MCF 10A (cell line): Measurements from ENCODE around the gene GPR37L1. TPM values are rescaled to one million over a fixed set of nuclear protein-coding genes. Genes with fewer than 3 reads are reported as not detected.

Experiments used
- BruUV-seq: library from RNA; stranded (reverse); fragments of 400-500 nt; replicated peaks from 2 replicates; lab custom pipeline; 2021; lab: Mats Ljungman, UMichigan
- CTCF ChIA-PET: fragments of 300-600 bp; sonication (Branson Sonifier 250); formaldehyde crosslinking; extraction: SDS; loops from one replicate; lab custom pipeline; 2021; ENCODE audit warnings: antibody characterized with exemption, inconsistent platforms; lab: Yijun Ruan, JAX
- POLR2A ChIA-PET: fragments of 300-600, 350-650 bp; sonication (Branson Sonifier 250); formaldehyde crosslinking; extraction: SDS; loops from one replicate; lab custom pipeline; 2020; ENCODE audit warnings: antibody characterized with exemption, inconsistent platforms; lab: Yijun Ruan, JAX
- DNase-seq: peaks from one replicate; pipeline ENCODE4 v3.0.0-alpha.2; 2018; ENCODE audit not compliant: unreplicated experiment
- H3K27ac Mint-ChIP-seq: one replicate; pipeline ENCODE4 v1.8.0; 2022; ENCODE audit warnings: mild to moderate bottlenecking, low read depth, mixed read lengths; ENCODE audit not compliant: unreplicated experiment
- H3K27me3 Mint-ChIP-seq: one replicate; pipeline ENCODE4 v1.8.0; 2022; ENCODE audit warnings: mixed read lengths; ENCODE audit not compliant: insufficient read depth, unreplicated experiment
- H3K36me3 Mint-ChIP-seq: one replicate; pipeline ENCODE4 v1.8.0; 2022; ENCODE audit warnings: mild to moderate bottlenecking, moderate library complexity, mixed read lengths; ENCODE audit not compliant: insufficient read depth, unreplicated experiment
- H3K4me1 Mint-ChIP-seq: one replicate; pipeline ENCODE4 v1.8.0; 2022; ENCODE audit warnings: mixed read lengths; ENCODE audit not compliant: insufficient read depth, unreplicated experiment
- H3K4me3 Mint-ChIP-seq: one replicate; pipeline ENCODE4 v1.8.0; 2022; ENCODE audit warnings: mild to moderate bottlenecking, moderate library complexity, mixed read lengths; ENCODE audit not compliant: unreplicated experiment
- H3K9me3 Mint-ChIP-seq: one replicate; pipeline ENCODE4 v1.8.0; 2022; ENCODE audit warnings: mixed read lengths; ENCODE audit not compliant: unreplicated experiment
- intact Hi-C: fragments of 100-400 bp; cut with micrococcal nuclease; formaldehyde crosslinking; loops from 2 replicates; pipeline ENCODE4 v1.14.1; 2022
- total RNA-seq: library from RNA; stranded (reverse); gene quantifications from 2 replicates; pipeline ENCODE4 v1.2.3, GENCODE V29; 2022
- TF ChIP-seq, protein P1 (sequence below): fragments of 200-600 bp; IDR thresholded peaks from one replicate; pipeline ENCODE4 v1.8.0; 2022; ENCODE audit warnings: antibody characterized with exemption, mild to moderate bottlenecking; ENCODE audit not compliant: unreplicated experiment

Gene GPR37L1
- total RNA-seq, 1 experiment from 2014 or later = not detected

- H3K27ac Mint-ChIP-seq = no peak overlapping the region
- DNase-seq = no peak
- BruUV-seq = no TSS peak
- TF ChIP-seq, protein P1, sequence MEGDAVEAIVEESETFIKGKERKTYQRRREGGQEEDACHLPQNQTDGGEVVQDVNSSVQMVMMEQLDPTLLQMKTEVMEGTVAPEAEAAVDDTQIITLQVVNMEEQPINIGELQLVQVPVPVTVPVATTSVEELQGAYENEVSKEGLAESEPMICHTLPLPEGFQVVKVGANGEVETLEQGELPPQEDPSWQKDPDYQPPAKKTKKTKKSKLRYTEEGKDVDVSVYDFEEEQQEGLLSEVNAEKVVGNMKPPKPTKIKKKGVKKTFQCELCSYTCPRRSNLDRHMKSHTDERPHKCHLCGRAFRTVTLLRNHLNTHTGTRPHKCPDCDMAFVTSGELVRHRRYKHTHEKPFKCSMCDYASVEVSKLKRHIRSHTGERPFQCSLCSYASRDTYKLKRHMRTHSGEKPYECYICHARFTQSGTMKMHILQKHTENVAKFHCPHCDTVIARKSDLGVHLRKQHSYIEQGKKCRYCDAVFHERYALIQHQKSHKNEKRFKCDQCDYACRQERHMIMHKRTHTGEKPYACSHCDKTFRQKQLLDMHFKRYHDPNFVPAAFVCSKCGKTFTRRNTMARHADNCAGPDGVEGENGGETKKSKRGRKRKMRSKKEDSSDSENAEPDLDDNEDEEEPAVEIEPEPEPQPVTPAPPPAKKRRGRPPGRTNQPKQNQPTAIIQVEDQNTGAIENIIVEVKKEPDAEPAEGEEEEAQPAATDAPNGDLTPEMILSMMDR = no peak
- H3K27me3 Mint-ChIP-seq = no peaks in the 10 kb centered on the region
- intact Hi-C loops = no loop called here
- ChIA-PET POLR2A (interaction anchor here (2.2 kb wide), 1 partner anchor 10 kb away, joined by 6 read pairs; no protein-coding TSS in a partner anchor), CTCF (interaction anchor here (0.6 to 28.8 kb wide), 7 partner anchors 9 to 299 kb away, joined by 3 to 1380 read pairs (median 4); partner anchors contain the start of genes ELF3 and GPR37L1)
- H3K4me3 Mint-ChIP-seq = no peak overlapping the region
- H3K9me3 Mint-ChIP-seq = no peaks in the 10 kb centered on the region
- H3K36me3 Mint-ChIP-seq = peaks cover 44% of the 10 kb centered on the region
- H3K4me1 Mint-ChIP-seq = peaks cover 12% of the 10 kb centered on the region
These were observed 10.8 kb downstream of the GPR37L1 start for GRCh38 chr1:202133496-202133895.

- no TSS peak for BruUV-seq
These were observed 11.3 kb downstream of the GPR37L1 start for GRCh38 chr1:202133989-202134388.

GRCh38 chr1:202134645-202135172 is 12.0 kb downstream of the GPR37L1 start:
- Mint-ChIP-seq H3K9me3 (no peaks in the 10 kb centered on the region), H3K4me1 (peaks cover 8% of the 10 kb centered on the region), H3K27me3 (no peaks in the 10 kb centered on the region), H3K36me3 (peaks cover 54% of the 10 kb centered on the region), H3K4me3 (no peak overlapping the region), H3K27ac (no peak overlapping the region)
- no TSS peak for BruUV-seq
- intact Hi-C loops = loop anchor here (1.0 kb wide), 1 partner anchor 125 kb away; no protein-coding TSS in a partner anchor
- ChIA-PET CTCF (interaction anchor here (0.5 to 28.8 kb wide), 61 partner anchors 8 to 907 kb away, joined by 3 to 1380 read pairs (median 4); partner anchors contain the start of genes ARL8A, ELF3, GPR37L1 and RNPEP), POLR2A (interaction anchor here (0.8 to 2.2 kb wide), 6 partner anchors 9 to 214 kb away, joined by 3 to 6 read pairs (median 4); partner anchors contain the start of gene PPP1R12B)
- TF ChIP-seq, protein P1 = no peak
- no peak for DNase-seq

More at GRCh38 chr1:202133989-202134388, 11.3 kb downstream of the GPR37L1 start:
- TF ChIP-seq, protein P1 = no peak
- Mint-ChIP-seq H3K27ac (no peak overlapping the region), H3K9me3 (no peaks in the 10 kb centered on the region), H3K4me3 (no peak overlapping the region), H3K4me1 (peaks cover 12% of the 10 kb centered on the region), H3K36me3 (peaks cover 49% of the 10 kb centered on the region), H3K27me3 (no peaks in the 10 kb centered on the region)
- POLR2A ChIA-PET = interaction anchor here (2.2 kb wide), 1 partner anchor 10 kb away, joined by 6 read pairs; no protein-coding TSS in a partner anchor
- CTCF ChIA-PET = interaction anchor here (0.5 to 28.8 kb wide), 34 partner anchors 9 to 906 kb away, joined by 3 to 1380 read pairs (median 4); partner anchors contain the start of genes ELF3 and GPR37L1
- DNase-seq = no peak
- intact Hi-C loops = no loop called here

- no TSS peak for BruUV-seq
- TF ChIP-seq, protein P1 = peak; percentile 98
- Mint-ChIP-seq H3K4me3 (no peak overlapping the region), H3K27me3 (no peaks in the 10 kb centered on the region), H3K36me3 (peaks cover 54% of the 10 kb centered on the region), H3K4me1 (peaks cover 8% of the 10 kb centered on the region), H3K27ac (no peak overlapping the region), H3K9me3 (no peaks in the 10 kb centered on the region)
- intact Hi-C loops = loop anchor here (1.0 kb wide), 1 partner anchor 126 kb away; no protein-coding TSS in a partner anchor
- ChIA-PET CTCF (interaction anchor here (0.5 to 28.8 kb wide), 80 partner anchors 9 to 775 kb away, joined by 3 to 1380 read pairs (median 4); partner anchors contain the start of genes ARL8A, ELF3, GPR37L1 and RNPEP), POLR2A (interaction anchor here (0.8 to 2.2 kb wide), 8 partner anchors 8 to 214 kb away, joined by 3 to 10 read pairs (median 4); partner anchors contain the start of gene PPP1R12B)
- peak; percentile 86 for DNase-seq
These were observed 12.6 kb downstream of the GPR37L1 start for GRCh38 chr1:202135221-202135721.
